ENCODE measurements around the gene TMEM126A.
"Not testable (repeated sequence)": the region's sequence is repeated elsewhere in the genome, so short reads cannot be mapped to it uniquely, and the experiment has no call there.

TMEM126A gene

GRCh38 chr11:85647604-85648299, at the start of gene TMEM126A:
TMEM126A (plus strand) TSS chr11:85647967; CDS start chr11:85650256, 2,289 bp downstream.
- DNase-seq: peak; percentile 94

GRCh38 chr11:85599083-85599482, 48.7 kb upstream of the TMEM126A start:
- DNase-seq: no peak

- DNase-seq: no peak
These were observed 45.1 kb upstream of the TMEM126A start for GRCh38 chr11:85602526-85603213.

- DNase-seq: no peak
These were observed 44.5 kb upstream of the TMEM126A start for GRCh38 chr11:85603220-85603619.

GRCh38 chr11:85606237-85606636, 41.5 kb upstream of the TMEM126A start:
- DNase-seq: not testable (repeated sequence)

GRCh38 chr11:85608621-85609020, 39.1 kb upstream of the TMEM126A start:
- DNase-seq: not testable (repeated sequence)

- not testable (repeated sequence) for DNase-seq
These were observed 38.5 kb upstream of the TMEM126A start for GRCh38 chr11:85609286-85609685.

- DNase-seq: not testable (repeated sequence)
These were observed 36.1 kb upstream of the TMEM126A start for GRCh38 chr11:85611643-85612042.

- DNase-seq: no peak
These were observed 28.3 kb upstream of the TMEM126A start for GRCh38 chr11:85619499-85619898.

- no peak for DNase-seq
These were observed 27.5 kb upstream of the TMEM126A start for GRCh38 chr11:85620256-85620655.

- DNase-seq: no peak
These were observed 21.3 kb upstream of the TMEM126A start for GRCh38 chr11:85626496-85626895.

- DNase-seq: no peak
These were observed 20.3 kb upstream of the TMEM126A start, which contains the start of gene DLG2 for GRCh38 chr11:85627332-85627997. DLG2 (minus strand) TSS chr11:85627344.

- DNase-seq: peak; percentile 95
These were observed 19.6 kb upstream of the TMEM126A start, which contains the start of gene TMEM126B for GRCh38 chr11:85627998-85628770. TMEM126B (plus strand) TSS chr11:85628593; CDS start chr11:85628608, 15 bp downstream.

GRCh38 chr11:85628771-85629341, 18.9 kb upstream of the TMEM126A start:
- DNase-seq: peak; percentile 18

- no peak for DNase-seq
These were observed 13.0 kb upstream of the TMEM126A start for GRCh38 chr11:85634747-85635146.

GRCh38 chr11:85643191-85643614, 4.6 kb upstream of the TMEM126A start:
- DNase-seq: no peak

GRCh38 chr11:85647078-85647477, 689 bp upstream of the TMEM126A start:
- no peak for DNase-seq

GRCh38 chr11:85651118-85651517, 3.4 kb downstream of the TMEM126A start:
- DNase-seq: no peak

- DNase-seq: no peak
These were observed 5.2 kb downstream of the TMEM126A start for GRCh38 chr11:85652786-85653447.

- DNase-seq: not testable (repeated sequence)
These were observed 6.6 kb downstream of the TMEM126A start for GRCh38 chr11:85654343-85654742.

- no peak for DNase-seq
These were observed 9.0 kb downstream of the TMEM126A start for GRCh38 chr11:85656777-85657176.

GRCh38 chr11:85658180-85658579, 10.4 kb downstream of the TMEM126A start:
- no peak for DNase-seq
